ENCODE data around the gene AP2A2.

AP2A2 gene

DNA sequence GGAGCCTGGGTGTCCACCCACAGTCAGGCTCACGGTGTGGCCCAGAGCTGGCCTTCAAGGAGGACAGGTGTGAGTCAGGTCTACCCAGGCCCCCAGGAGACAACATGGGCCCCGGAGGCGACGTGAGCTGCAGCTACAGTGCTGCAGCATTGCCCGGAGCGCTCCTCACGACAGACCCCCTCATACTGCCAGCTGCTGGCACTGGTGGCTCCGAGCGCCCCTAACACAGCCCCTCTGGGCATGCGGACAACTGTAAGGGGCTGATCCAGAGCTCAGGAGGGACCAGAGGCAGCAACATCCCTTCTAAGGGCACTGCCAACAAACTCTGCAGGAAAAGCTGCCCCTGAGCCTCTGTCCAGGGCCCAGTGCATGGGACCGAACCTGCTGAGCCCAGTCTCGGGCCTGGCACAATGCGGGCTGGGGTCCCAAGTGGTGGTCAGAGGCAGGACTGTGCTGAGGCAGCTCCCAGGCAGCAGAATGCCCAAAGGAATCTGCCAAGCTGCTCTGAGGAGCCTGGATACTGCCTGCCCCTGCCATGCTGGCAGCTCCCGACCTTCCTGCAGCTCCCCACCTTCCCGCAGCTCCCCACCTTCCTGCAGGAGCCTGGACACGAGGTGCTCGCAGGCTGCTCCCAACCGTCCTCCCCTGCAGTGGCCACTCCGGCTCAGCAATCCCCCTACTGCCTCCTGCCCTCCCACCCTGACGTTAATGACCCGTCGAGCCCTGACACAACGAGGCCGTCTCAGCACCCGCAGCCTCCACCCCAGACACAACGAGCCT lies 30.1 kb upstream of the AP2A2 start:
- in situ Hi-C loops (cut with HindIII; ENCODE audit: low pct_ligation_motif_present, low sequenced_read_pairs) = no loop called here
- H3K36me3 ChIP-seq (replicated peaks) = peaks cover 22% of the 10 kb centered on the region
- no peak for DNase-seq
- H3K4me3 ChIP-seq (ENCODE audit: low read depth, low read length) = no peak overlapping the region
- TF ChIP-seq, protein P1, sequence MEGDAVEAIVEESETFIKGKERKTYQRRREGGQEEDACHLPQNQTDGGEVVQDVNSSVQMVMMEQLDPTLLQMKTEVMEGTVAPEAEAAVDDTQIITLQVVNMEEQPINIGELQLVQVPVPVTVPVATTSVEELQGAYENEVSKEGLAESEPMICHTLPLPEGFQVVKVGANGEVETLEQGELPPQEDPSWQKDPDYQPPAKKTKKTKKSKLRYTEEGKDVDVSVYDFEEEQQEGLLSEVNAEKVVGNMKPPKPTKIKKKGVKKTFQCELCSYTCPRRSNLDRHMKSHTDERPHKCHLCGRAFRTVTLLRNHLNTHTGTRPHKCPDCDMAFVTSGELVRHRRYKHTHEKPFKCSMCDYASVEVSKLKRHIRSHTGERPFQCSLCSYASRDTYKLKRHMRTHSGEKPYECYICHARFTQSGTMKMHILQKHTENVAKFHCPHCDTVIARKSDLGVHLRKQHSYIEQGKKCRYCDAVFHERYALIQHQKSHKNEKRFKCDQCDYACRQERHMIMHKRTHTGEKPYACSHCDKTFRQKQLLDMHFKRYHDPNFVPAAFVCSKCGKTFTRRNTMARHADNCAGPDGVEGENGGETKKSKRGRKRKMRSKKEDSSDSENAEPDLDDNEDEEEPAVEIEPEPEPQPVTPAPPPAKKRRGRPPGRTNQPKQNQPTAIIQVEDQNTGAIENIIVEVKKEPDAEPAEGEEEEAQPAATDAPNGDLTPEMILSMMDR (IDR thresholded peaks at IDR 0.05; ENCODE audit: low read depth, low read length, missing control alignments) = no peak
- no peaks in the 10 kb centered on the region for H3K27me3 ChIP-seq (replicated peaks)
- H3K27ac ChIP-seq = no peak overlapping the region

DNA sequence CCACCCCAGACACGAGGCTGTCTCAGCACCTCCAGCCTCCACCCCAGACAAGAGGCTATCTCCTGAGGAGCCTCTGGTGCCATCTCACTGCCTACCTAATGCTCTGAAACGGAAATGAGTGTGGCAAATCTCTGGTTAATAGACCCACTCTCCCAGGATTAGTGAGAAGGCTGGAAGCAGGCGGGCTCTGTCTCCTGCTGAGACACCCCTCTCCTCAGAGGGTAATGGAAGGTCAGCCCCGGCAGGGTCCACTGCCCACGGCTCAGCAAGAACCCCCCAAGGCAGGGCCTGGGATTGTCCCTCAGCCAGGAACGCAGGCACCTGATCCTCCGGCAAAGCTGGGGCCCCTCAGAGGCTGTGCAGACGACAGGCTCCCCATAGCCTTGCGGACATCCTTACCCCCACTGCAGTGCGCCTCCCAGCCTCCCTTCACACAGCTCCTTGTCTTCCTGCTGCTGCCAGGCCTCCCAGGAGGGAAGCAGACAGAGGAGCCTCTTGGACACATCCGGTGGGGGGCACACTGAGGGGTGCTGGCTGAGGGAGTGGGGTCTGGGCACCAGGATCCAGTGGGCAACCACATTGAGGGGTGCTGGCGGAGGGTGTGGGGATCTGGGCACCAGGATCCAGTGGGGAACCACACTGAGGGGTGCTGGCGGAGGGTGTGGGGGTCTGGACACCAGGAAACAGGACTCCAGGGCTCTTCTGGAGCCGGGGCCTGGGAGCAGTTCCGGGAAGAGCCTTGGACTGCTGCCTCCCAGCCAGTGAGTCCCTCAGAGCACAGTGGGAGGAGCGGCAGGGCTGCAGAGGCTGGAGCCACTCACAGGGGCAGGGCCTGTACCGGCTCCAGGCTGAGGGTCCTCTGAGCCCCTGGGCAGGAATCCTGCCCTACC lies 28.2 kb upstream of the AP2A2 start:
- in situ Hi-C loops (cut with HindIII; ENCODE audit: low pct_ligation_motif_present, low sequenced_read_pairs) = no loop called here
- Histone ChIP-seq H3K4me3 (ENCODE audit: low read depth, low read length) (no peak overlapping the region), H3K27me3 (replicated peaks) (no peaks in the 10 kb centered on the region), H3K27ac (no peak overlapping the region), H3K36me3 (replicated peaks) (peaks cover 40% of the 10 kb centered on the region)
- TF ChIP-seq, protein P1 (IDR thresholded peaks at IDR 0.05; ENCODE audit: low read depth, low read length, missing control alignments) = no peak
- no peak for DNase-seq

DNA sequence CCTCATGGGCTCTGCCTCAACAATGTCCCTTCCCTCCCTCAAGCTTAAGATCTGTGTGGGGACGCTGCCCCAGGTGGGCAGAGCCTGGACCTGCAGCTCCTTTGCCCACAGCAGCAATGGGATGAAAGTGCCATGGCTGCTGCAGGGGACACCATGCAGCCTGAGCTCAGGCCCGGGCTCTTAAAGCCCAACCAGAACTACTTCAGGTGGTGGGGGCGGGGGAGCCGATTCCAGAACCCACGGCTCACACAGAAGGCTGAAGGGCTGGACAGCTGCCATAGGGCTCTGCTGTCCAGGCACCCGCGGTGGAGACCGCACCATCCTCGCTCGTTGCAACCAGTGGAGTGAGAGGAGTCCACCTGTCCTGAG lies 27.5 kb upstream of the AP2A2 start:
- Histone ChIP-seq H3K27me3 (replicated peaks) (no peaks in the 10 kb centered on the region), H3K27ac (no peak overlapping the region), H3K36me3 (replicated peaks) (peaks cover 47% of the 10 kb centered on the region), H3K4me3 (ENCODE audit: low read depth, low read length) (no peak overlapping the region)
- TF ChIP-seq, protein P1 (IDR thresholded peaks at IDR 0.05; ENCODE audit: low read depth, low read length, missing control alignments) = peak; percentile 62
- in situ Hi-C loops (cut with HindIII; ENCODE audit: low pct_ligation_motif_present, low sequenced_read_pairs) = no loop called here
- no peak for DNase-seq

DNA sequence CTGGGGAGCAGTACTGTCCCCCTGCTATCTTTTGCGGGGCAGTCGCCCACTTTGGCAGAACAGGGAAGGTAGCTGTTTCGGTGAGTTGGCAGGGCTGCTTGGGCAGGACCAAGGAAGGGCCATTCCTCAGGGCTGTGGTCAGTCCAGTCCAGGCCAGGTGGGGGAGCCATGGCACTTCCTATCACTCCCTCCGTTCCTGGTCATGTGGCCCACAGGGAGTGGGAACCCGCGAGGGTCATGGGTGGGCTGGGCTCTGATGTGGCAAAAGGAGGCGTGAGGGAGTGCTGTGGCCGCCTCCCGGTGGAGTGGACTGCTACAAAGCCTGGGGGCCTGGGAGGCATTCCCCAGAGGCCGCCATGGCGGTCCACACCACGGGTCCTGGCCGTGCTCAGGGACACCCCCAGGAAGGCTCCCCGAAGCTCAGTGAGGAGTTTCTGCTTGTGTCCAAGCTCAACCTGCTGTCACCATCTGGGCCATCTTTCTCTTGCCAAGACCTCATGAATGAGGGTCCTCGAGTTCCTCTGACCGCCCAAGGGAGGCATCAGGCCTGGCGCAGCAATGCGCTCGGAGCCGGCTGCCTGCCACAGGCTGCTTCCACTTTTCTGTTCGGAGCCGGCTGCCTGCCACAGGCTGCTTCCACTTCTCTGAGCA lies 27.0 kb upstream of the AP2A2 start:
- TF ChIP-seq, protein P1 (IDR thresholded peaks at IDR 0.05; ENCODE audit: low read depth, low read length, missing control alignments) = peak; percentile 44
- Histone ChIP-seq H3K27ac (no peak overlapping the region), H3K4me3 (ENCODE audit: low read depth, low read length) (no peak overlapping the region), H3K36me3 (replicated peaks) (peaks cover 49% of the 10 kb centered on the region), H3K27me3 (replicated peaks) (no peaks in the 10 kb centered on the region)
- in situ Hi-C loops (cut with HindIII; ENCODE audit: low pct_ligation_motif_present, low sequenced_read_pairs) = no loop called here
- no peak for DNase-seq

DNA sequence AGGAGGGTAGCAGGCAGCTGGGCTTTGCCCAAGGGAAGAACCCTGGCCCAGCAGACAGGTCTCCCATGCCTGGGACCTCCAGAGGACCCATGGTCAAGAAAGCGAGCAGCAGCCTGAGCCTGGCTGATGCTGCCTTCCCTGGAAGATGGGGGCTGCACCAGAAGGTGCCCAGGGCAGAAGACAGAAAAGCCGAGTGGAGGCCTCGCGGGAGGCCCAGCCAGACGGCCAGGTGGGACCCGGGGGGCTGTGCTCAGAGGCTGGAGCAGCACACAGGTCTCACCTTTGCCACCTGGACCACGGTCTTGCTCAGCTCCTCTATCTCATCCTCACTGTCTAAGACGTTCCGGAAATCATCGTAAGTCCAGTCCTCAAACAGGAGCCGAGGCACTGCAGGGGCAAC lies 25.9 kb upstream of the AP2A2 start:
- Histone ChIP-seq H3K27me3 (replicated peaks) (no peaks in the 10 kb centered on the region), H3K4me3 (ENCODE audit: low read depth, low read length) (no peak overlapping the region), H3K36me3 (replicated peaks) (peaks cover 57% of the 10 kb centered on the region), H3K27ac (no peak overlapping the region)
- in situ Hi-C loops (cut with HindIII; ENCODE audit: low pct_ligation_motif_present, low sequenced_read_pairs) = loop anchor here (25.0 kb wide), 1 partner anchor 138 kb away; the partner anchor contains the start of gene MUC6
- no peak for DNase-seq
- TF ChIP-seq, protein P1 (IDR thresholded peaks at IDR 0.05; ENCODE audit: low read depth, low read length, missing control alignments) = no peak
